Bronchial epithelial cell (primary cell): ENCODE data around the gene EN1. TPM values are rescaled to one million over a fixed set of nuclear protein-coding genes. Genes with fewer than 3 reads are reported as not detected.

Experiments
- DNase-seq: peaks from one replicate; pipeline ENCODE4 v3.0.0-alpha.2; 2010; ENCODE audit warnings: low read depth
- FAIRE-seq: peaks from 2 replicates; lab custom pipeline; 2011; peaks lifted over from hg19 to GRCh38; lab: Jason Lieb, UNC
- H3K27me3 ChIP-seq: 2 replicates; pipeline ENCODE4 v1.5.1; 2011; ENCODE audit warnings: low read length; ENCODE audit not compliant: control insufficient read depth, insufficient read depth
- H3K36me3 ChIP-seq: 2 replicates; pipeline ENCODE4 v1.5.1; 2011; ENCODE audit warnings: low read length; ENCODE audit not compliant: control insufficient read depth, insufficient read depth
- H3K4me3 ChIP-seq: 2 replicates; pipeline ENCODE4 v1.5.1; 2011; ENCODE audit warnings: mild to moderate bottlenecking, low read depth, low read length, control low read depth
- total RNA-seq: library from RNA; depleted of rRNA; stranded (reverse); fragments of >200 nt; gene quantifications from 2 replicates; pipeline ENCODE4 v1.2.1, GENCODE V29; 2014
- TF ChIP-seq, protein P1 (sequence below): IDR thresholded peaks from 2 replicates; pipeline ENCODE4 v1.5.1; 2011; ENCODE audit warnings: mild to moderate bottlenecking, moderate library complexity, low read length, control low read depth, inconsistent platforms; ENCODE audit not compliant: insufficient read depth, severe bottlenecking

Gene EN1
- total RNA-seq, 1 donor from 2014 or later, result not detected

- no peak overlapping the region for H3K4me3 ChIP-seq
- FAIRE-seq (no peak), DNase-seq (no peak)
- no peaks in the 10 kb centered on the region for H3K36me3 ChIP-seq
- peaks cover 63% of the 10 kb centered on the region for H3K27me3 ChIP-seq
- TF ChIP-seq, protein P1, sequence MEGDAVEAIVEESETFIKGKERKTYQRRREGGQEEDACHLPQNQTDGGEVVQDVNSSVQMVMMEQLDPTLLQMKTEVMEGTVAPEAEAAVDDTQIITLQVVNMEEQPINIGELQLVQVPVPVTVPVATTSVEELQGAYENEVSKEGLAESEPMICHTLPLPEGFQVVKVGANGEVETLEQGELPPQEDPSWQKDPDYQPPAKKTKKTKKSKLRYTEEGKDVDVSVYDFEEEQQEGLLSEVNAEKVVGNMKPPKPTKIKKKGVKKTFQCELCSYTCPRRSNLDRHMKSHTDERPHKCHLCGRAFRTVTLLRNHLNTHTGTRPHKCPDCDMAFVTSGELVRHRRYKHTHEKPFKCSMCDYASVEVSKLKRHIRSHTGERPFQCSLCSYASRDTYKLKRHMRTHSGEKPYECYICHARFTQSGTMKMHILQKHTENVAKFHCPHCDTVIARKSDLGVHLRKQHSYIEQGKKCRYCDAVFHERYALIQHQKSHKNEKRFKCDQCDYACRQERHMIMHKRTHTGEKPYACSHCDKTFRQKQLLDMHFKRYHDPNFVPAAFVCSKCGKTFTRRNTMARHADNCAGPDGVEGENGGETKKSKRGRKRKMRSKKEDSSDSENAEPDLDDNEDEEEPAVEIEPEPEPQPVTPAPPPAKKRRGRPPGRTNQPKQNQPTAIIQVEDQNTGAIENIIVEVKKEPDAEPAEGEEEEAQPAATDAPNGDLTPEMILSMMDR, result no peak
These were observed 11.2 kb upstream of the EN1 start for GRCh38 chr2:118858485-118859156.

- no peak for FAIRE-seq
- Histone ChIP-seq H3K27me3 (peaks cover 70% of the 10 kb centered on the region), H3K36me3 (no peaks in the 10 kb centered on the region), H3K4me3 (no peak overlapping the region)
- no peak for DNase-seq
- TF ChIP-seq, protein P1, result no peak
These were observed 10.4 kb upstream of the EN1 start for GRCh38 chr2:118857677-118858484.

DNA sequence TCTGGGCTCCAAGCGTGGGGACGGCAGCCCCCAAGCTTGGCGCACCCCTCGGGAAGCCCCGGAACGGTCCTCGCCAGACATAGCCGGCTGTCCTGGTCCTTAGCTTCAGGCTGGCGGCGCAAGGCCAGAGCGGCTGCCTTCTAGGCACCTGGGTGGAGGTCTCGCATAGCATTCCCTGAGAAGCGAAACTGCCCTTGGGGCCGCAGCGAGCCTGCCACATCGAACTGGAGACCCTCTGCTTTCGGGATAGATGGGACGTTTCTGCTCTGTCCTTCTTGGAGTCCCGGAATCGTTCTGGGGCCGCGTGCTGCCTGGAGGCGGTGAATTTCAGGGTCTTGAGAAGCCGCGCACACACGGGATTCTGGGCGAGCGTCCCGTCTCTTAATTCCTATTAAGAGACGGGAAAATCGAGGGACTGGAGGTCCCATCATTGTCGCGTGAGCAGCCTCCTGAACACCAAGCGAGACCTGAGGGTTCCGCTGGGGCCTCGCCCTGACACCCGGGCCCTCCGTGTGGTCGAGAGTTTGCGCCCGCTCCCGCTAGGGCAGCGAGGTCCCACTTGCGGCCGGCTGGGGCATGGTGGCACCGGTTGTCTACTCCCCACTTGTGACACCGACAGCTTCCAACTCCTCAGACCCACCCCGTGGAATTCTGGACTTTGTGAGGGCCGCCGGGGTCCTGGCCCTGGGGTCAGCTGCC is 9.7 kb upstream of the EN1 start:
- Histone ChIP-seq H3K4me3 (no peak overlapping the region), H3K36me3 (no peaks in the 10 kb centered on the region), H3K27me3 (peaks cover 77% of the 10 kb centered on the region)
- TF ChIP-seq, protein P1, result no peak
- DNase-seq, result no peak
- no peak for FAIRE-seq

DNA sequence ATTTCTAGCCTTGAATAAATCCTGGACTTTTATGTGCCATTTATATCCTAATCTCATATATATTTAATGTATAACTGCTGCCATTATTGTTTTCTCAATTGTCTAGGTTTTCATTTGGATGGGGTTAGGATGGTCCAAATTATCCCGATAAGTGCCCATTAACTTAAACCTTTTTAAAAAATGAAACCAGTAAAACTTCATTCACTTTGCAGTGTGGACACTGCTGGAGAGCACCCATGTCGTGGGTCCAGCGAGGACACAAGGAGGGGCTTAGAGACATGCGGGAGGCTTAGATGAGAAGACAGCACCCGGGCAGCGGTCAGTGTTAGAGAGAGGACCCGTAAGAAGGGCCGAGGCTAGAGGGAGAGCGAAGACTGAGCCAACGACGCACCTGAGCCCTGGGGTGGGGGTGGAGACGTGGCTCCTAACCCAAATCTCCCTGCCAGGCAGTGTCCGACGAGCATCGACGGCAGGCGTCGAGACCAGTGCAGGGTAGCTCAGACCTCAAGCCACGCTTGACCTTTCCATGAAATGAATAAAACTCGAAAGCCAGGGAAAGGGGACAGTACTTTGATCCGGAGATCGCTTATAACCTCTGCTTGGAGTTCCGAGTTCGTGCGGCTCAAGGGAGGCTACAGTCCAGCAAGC is 9.0 kb upstream of the EN1 start:
- Histone ChIP-seq H3K27me3 (peaks cover 82% of the 10 kb centered on the region), H3K4me3 (no peak overlapping the region), H3K36me3 (no peaks in the 10 kb centered on the region)
- DNase-seq (no peak), FAIRE-seq (no peak)
- TF ChIP-seq, protein P1, result no peak

DNA sequence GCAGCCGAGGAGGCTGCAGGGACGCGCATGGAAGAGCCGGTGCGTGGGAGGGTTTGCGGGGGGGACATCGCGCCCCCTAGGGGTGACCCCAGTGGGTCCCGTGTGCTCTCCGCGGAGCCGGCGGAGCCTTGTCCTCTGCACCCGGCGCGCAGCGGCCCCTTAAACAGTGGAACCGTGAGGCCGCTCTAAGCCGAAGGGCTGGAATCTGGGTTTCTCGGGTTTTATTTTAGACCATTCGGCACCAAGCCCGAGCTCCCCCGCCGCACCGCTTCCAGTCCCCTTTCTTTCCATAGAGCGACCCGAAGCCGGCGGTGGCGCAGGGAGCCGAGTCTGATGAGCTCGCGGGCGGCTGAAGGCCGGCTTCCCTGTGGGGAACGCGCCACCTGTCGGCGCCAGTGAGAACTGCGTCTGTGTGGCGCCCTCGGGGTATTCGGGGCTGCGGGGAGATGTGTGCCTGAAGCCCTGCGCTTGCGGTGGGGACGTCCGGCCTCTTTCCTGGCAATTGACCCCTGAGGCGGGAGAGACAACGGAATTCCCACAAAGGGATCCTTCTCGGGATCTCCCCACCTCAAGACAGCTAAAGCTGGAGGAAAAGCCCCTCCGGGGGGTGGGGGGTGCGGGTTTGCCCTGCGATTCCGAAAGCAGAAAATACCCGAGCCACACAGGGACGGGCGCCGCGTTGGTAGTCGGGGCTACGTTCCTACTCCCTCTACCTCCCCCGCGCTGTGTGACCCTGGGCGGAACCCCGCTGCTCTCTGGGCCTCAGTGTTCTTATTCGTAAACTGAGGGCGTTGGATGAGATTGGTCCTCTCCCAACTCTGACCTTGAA is 8.2 kb upstream of the EN1 start:
- no peaks in the 10 kb centered on the region for H3K36me3 ChIP-seq
- FAIRE-seq, result no peak
- H3K27me3 ChIP-seq, result peaks cover 86% of the 10 kb centered on the region
- peak overlapping the region; percentile 8 for H3K4me3 ChIP-seq
- peak; percentile 27 for DNase-seq
- TF ChIP-seq, protein P1, result peak; percentile 93
